Breast epithelium (tissue), 4 donors: ENCODE results near the gene PDLIM5. TPM values are rescaled to one million over a fixed set of nuclear protein-coding genes. Genes with fewer than 3 reads are reported as not detected.
"Not testable (repeated sequence)": the region's sequence is repeated elsewhere in the genome, so short reads cannot be mapped to it uniquely, and the experiment has no call there.

Experiments used
- DNase-seq, 2 donors: peaks; one replicate each; pipeline ENCODE4 v3.0.0-alpha.2; 2019; ENCODE audit warnings: low spot score in 2 of 2
- H3K27ac ChIP-seq, 2 donors: fragments of 200-600 bp; sonication (generic) in 1 of 2; one replicate each; pipeline ENCODE4 v1.5.1; 2016 to 2019; ENCODE audit warnings: mild to moderate bottlenecking in 1 of 2
- H3K27me3 ChIP-seq, 2 donors: fragments of 200-600 bp; sonication (generic) in 1 of 2; one replicate each; pipeline versions ENCODE4 v1.5.1 to v1.6.0; 2017 to 2019; ENCODE audit warnings: control low read depth in 1 of 2, mild to moderate bottlenecking in 1 of 2
- H3K36me3 ChIP-seq: fragments of 200-600 bp; one replicate; pipeline ENCODE4 v1.5.1; 2019
- H3K4me1 ChIP-seq, 2 donors: fragments of 200-600 bp; sonication (generic); one replicate each; pipeline ENCODE4 v1.5.1; 2016 to 2019; ENCODE audit warnings: control low read depth in 1 of 2
- H3K4me3 ChIP-seq, 3 donors: fragments of 200-600 bp; sonication (generic); 1 replicate in 2 of 3; 2 replicates in 1 of 3; pipeline ENCODE4 v1.5.1; 2016 to 2019; ENCODE audit warnings: mild to moderate bottlenecking in 3 of 3, moderate library complexity in 2 of 3
- H3K9me3 ChIP-seq, 2 donors: fragments of 200-600 bp; sonication (generic) in 1 of 2; one replicate each; pipeline ENCODE4 v1.5.1; 2016 to 2019; ENCODE audit warnings: control low read depth in 1 of 2
- POLR2A ChIP-seq: fragments of 450-650 bp; IDR thresholded peaks from one replicate; pipeline ENCODE4 v1.6.1; 2016; ENCODE audit warnings: antibody characterized with exemption, mild to moderate bottlenecking, moderate library complexity
- POLR2AphosphoS5 ChIP-seq, 3 donors: sonication (generic); formaldehyde crosslinking; IDR thresholded peaks; one replicate each; pipeline ENCODE4 v1.6.1; 2017; ENCODE audit warnings: antibody characterized with exemption in 3 of 3
- intact Hi-C: fragments of 100-400 bp; cut with DNase I; formaldehyde crosslinking; loops from one replicate; pipeline ENCODE4 v1.15.1; 2023; ENCODE audit warnings: low total_unique reads
- total RNA-seq, 3 donors: library from RNA; depleted of rRNA; stranded (reverse); fragments of >200 nt; gene quantifications; one replicate each; pipeline ENCODE4 v1.1.0, GENCODE V29; 2016
- TF ChIP-seq, protein P1 (sequence below), 3 donors: fragments of 450-650 bp; IDR thresholded peaks; one replicate each; pipeline ENCODE4 v1.5.1; 2016 to 2017; ENCODE audit warnings: antibody characterized with exemption in 3 of 3, mild to moderate bottlenecking in 3 of 3, moderate library complexity in 3 of 3

PDLIM5 gene
- total RNA-seq, 3 donors from 2014 or later: 120 to 263 (median 158) TPM

DNA sequence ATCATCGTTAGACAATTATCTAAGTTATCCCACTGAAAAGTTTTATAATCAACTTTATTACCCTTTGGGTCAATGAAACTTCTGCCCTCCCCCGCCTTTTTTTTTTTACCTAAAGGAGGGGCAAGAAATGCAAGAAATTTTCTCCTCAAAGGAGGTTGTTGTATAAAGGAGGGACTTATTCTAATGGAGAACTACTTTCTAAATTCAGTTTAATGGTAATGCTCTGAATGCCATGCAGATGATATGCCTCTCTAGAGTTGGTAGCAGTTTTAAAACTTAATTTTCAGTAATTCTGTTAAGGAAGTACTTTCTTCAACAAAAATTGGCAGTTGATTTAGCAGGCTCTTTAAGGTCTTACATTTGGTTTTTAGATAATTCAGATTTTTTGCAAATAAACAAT lies 23.3 kb downstream of the PDLIM5 start:
- TF ChIP-seq, protein P1, sequence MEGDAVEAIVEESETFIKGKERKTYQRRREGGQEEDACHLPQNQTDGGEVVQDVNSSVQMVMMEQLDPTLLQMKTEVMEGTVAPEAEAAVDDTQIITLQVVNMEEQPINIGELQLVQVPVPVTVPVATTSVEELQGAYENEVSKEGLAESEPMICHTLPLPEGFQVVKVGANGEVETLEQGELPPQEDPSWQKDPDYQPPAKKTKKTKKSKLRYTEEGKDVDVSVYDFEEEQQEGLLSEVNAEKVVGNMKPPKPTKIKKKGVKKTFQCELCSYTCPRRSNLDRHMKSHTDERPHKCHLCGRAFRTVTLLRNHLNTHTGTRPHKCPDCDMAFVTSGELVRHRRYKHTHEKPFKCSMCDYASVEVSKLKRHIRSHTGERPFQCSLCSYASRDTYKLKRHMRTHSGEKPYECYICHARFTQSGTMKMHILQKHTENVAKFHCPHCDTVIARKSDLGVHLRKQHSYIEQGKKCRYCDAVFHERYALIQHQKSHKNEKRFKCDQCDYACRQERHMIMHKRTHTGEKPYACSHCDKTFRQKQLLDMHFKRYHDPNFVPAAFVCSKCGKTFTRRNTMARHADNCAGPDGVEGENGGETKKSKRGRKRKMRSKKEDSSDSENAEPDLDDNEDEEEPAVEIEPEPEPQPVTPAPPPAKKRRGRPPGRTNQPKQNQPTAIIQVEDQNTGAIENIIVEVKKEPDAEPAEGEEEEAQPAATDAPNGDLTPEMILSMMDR (IDR thresholded peaks at IDR 0.05): no peak
- TF ChIP-seq POLR2AphosphoS5 (IDR thresholded peaks at IDR 0.05) (no peak), POLR2A (no peak)
- H3K27ac ChIP-seq: peak overlapping the region in 1 of 2 donors; percentile 13

DNA sequence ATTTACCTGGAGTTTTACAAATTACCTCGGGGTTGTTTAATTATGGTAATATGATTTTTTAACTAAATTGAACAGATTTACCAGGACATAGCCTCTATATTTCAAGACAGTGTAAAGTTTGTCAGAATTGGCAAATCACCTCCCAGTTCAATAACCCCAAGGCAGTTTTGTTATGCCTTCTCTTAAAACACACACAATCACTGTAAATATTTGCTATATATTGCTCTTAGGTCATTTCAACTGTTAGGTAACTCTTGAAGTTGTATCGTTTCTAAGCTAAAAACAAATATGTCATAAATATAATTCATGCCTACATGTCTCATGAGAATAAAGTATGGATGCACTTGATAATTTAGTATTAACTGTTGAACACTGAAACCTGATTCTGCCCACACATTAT lies 24.1 kb downstream of the PDLIM5 start:
- intact Hi-C loops: no loop called here
- peaks cover 0 to 4% of the 10 kb centered on the region in 2 donors for H3K4me1 ChIP-seq
- H3K9me3 ChIP-seq: no peaks in the 10 kb centered on the region
- H3K27ac ChIP-seq: peak overlapping the region; percentile 6 to 13
- no peaks in the 10 kb centered on the region for H3K27me3 ChIP-seq
- H3K4me3 ChIP-seq: no peak overlapping the region
- DNase-seq: no peak
- H3K36me3 ChIP-seq: no peaks in the 10 kb centered on the region
- TF ChIP-seq POLR2A (no peak), POLR2AphosphoS5 (IDR thresholded peaks at IDR 0.05) (no peak)
- TF ChIP-seq, protein P1 (IDR thresholded peaks at IDR 0.05): no peak

More for the DNA sequence above, 23.3 kb downstream of the PDLIM5 start:
- DNase-seq: no peak
- Histone ChIP-seq H3K4me3 (no peak overlapping the region), H3K4me1 (peaks cover 0 to 4% of the 10 kb centered on the region in 2 donors), H3K27me3 (no peaks in the 10 kb centered on the region), H3K9me3 (no peaks in the 10 kb centered on the region), H3K36me3 (no peaks in the 10 kb centered on the region)
- intact Hi-C loops: no loop called here

DNA sequence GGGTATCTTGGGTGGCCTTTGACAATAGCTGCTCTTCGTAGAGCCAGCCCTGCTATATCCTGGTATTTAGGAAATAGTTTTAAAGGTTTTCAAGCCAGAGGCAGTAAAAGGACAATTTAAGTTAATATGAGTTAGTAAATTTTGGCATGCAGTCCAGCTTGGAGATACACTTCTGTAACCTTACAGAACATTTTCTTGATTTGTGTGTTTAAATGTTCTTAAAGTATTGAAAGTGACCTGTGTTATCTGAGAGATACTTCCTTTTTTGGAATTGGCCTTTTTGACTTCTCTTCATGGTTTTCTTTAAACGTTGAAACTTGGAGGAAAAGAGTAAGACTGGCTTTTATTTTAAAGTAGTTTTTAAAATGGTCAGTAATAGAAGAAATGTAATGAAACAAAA lies 25.5 kb downstream of the PDLIM5 start:
- no peak overlapping the region for H3K4me3 ChIP-seq
- TF ChIP-seq POLR2A (no peak), POLR2AphosphoS5 (IDR thresholded peaks at IDR 0.05) (no peak)
- TF ChIP-seq, protein P1 (IDR thresholded peaks at IDR 0.05): no peak
- no peaks in the 10 kb centered on the region for H3K27me3 ChIP-seq
- intact Hi-C loops: no loop called here
- peaks cover 0 to 4% of the 10 kb centered on the region in 2 donors for H3K4me1 ChIP-seq
- H3K27ac ChIP-seq: peak overlapping the region; percentile 55 to 64
- H3K9me3 ChIP-seq: no peaks in the 10 kb centered on the region
- no peak for DNase-seq
- H3K36me3 ChIP-seq: no peaks in the 10 kb centered on the region

DNA sequence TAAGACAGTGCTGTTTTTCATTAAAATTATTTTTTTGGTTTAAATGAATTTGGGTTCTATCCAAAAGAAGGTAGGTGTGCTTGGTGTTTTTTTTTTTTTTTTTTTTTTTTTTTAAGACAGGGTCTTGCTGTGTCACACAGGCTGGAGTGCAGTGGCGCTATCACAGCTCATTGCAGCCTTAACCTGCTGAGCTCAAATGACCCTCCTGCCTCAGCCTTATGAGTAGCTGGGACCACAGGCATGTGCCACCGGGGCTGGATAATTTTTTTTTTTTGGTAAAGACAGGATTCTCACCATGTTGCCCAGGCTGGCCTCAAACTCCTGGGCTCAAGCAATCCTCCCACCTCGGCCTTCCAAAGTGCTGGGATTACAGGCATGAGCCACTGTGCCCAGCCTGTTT lies 27.1 kb downstream of the PDLIM5 start:
- not testable (repeated sequence) for H3K4me1 ChIP-seq

DNA sequence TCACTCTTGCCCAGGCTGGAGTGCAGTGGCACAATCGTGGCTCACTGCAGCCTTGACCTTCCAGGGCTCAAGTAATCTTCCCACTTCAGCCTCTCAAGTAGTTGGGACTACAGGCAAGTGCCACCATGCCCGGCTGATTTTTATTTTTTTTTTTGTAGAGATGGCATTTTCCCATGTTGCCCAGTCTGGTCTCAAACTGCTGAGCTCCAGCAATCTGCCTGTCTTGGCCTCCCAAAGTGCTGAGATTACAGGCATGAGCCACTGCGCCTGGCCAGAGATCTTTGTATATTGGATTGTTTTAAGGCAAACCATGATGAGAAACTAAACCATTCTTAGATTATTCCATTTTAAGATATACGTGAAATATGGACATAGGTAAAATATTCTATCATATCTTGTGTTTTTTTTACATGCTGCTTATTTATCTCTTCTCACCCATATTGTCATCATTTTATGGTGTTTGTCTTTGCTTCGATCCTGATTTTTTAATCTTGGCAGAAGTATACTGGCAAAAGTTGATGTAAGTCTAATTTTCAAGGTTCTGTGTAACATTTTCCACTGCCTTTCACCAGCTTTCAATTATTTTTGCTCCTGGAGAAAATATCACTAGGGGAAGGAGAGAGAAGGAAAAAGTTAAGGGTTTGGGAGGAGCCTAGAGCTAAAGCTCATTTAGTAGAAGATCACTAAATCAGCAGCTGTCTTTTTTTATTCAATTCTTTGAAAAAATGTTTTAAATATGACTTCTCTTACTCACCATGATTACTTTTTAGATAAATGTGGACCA lies 27.8 kb downstream of the PDLIM5 start:
- no peaks in the 10 kb centered on the region for H3K9me3 ChIP-seq
- no peak overlapping the region for H3K4me3 ChIP-seq
- H3K27me3 ChIP-seq: no peaks in the 10 kb centered on the region
- H3K4me1 ChIP-seq: no peaks in the 10 kb centered on the region
- DNase-seq: no peak
- TF ChIP-seq POLR2AphosphoS5 (IDR thresholded peaks at IDR 0.05): no peak
- TF ChIP-seq POLR2A: no peak
- TF ChIP-seq, protein P1 (IDR thresholded peaks at IDR 0.05): no peak
- H3K36me3 ChIP-seq: no peaks in the 10 kb centered on the region
- H3K27ac ChIP-seq: peak overlapping the region in 1 of 2 donors; percentile 2
- intact Hi-C loops: no loop called here

More for the DNA sequence above, 27.1 kb downstream of the PDLIM5 start:
- peak overlapping the region in 1 of 2 donors; percentile 2 for H3K27ac ChIP-seq
- DNase-seq, H3K9me3 ChIP-seq, H3K36me3 ChIP-seq, H3K4me3 ChIP-seq, intact Hi-C loops, H3K27me3 ChIP-seq: not testable (repeated sequence)
